OCI-LY7 (cell line): ENCODE measurements around the gene ZNF747.

Experiments
- CTCF ChIP-seq: fragments of 200-600 bp; sonication (generic); conservative IDR thresholded peaks from 2 replicates; pipeline ENCODE4 v1.5.1; 2014; ENCODE audit warnings: mild to moderate bottlenecking, antibody characterized with exemption, low read length, moderate library complexity, mixed read lengths
- EZH2phosphoT487 ChIP-seq: fragments of 200-600 bp; sonication (generic); IDR thresholded peaks from 2 replicates; pipeline ENCODE4 v1.6.1; 2018; ENCODE audit warnings: low read depth, borderline replicate concordance, mild to moderate bottlenecking, mixed run types, antibody characterized with exemption, low read length, moderate library complexity, mixed read lengths

GRCh38 chr16:30581457-30581856 lies 46.8 kb upstream of the ZNF747 start:
- TF ChIP-seq CTCF (no peak), EZH2phosphoT487 (no peak)
